ENCODE results near the gene DUS3L. TPM values are rescaled to one million over a fixed set of nuclear protein-coding genes. Genes with fewer than 3 reads are reported as not detected.
"Not testable (repeated sequence)": the region's sequence is repeated elsewhere in the genome, so short reads cannot be mapped to it uniquely, and the experiment has no call there.

Gene DUS3L
- polyA plus RNA-seq, 1 experiment = 7.8 TPM

- Histone ChIP-seq H3K4me3 (ENCODE audit: low read depth, low read length) (no peak overlapping the region), H3K27me3 (ENCODE audit: control insufficient read depth, insufficient read depth, low read length) (no peaks in the 10 kb centered on the region), H3K27ac (ENCODE audit: low read depth, low read length) (no peak overlapping the region), H3K9me3 (ENCODE audit: control insufficient read depth, insufficient read depth, low read length) (no peaks in the 10 kb centered on the region; the same call in 1 of the 2 replicates)
- TF ChIP-seq CTCF (IDR thresholded peaks at IDR 0.05; ENCODE audit: low read depth, low read length) = no peak
- ChIA-PET CTCF (interaction anchor here (0.9 to 1.7 kb wide), 3 partner anchors 10 to 21 kb away, joined by 3 to 13 read pairs (median 7); partner anchors contain the start of gene NRTN), POLR2A (interaction anchor here (1.0 kb wide), 1 partner anchor 45 kb away, joined by 3 read pairs; no protein-coding TSS in a partner anchor)
- no peak for DNase-seq (ENCODE audit: low read depth, low spot score)
Observed at GRCh38 chr19:5782945-5783919, 7.7 kb downstream of the DUS3L start.

GRCh38 chr19:5782322-5782721 lies 8.6 kb downstream of the DUS3L start:
- CTCF ChIA-PET = interaction anchor here (0.9 kb wide), 1 partner anchor 22 kb away, joined by 7 read pairs; the partner anchor contains the start of gene NRTN
- Histone ChIP-seq H3K27ac (ENCODE audit: low read depth, low read length) (no peak overlapping the region), H3K4me3 (ENCODE audit: low read depth, low read length) (no peak overlapping the region), H3K27me3 (ENCODE audit: control insufficient read depth, insufficient read depth, low read length) (no peaks in the 10 kb centered on the region), H3K9me3 (ENCODE audit: control insufficient read depth, insufficient read depth, low read length) (no peaks in the 10 kb centered on the region; the same call in 1 of the 2 replicates)
- DNase-seq (ENCODE audit: low read depth, low spot score) = no peak
- no peak for TF ChIP-seq CTCF (IDR thresholded peaks at IDR 0.05; ENCODE audit: low read depth, low read length)
- POLR2A ChIA-PET = no interaction called here

- CTCF ChIA-PET; H3K27ac ChIP-seq (ENCODE audit: low read depth, low read length); DNase-seq (ENCODE audit: low read depth, low spot score); H3K9me3 ChIP-seq (ENCODE audit: control insufficient read depth, insufficient read depth, low read length); H3K27me3 ChIP-seq (ENCODE audit: control insufficient read depth, insufficient read depth, low read length); H3K4me3 ChIP-seq (ENCODE audit: low read depth, low read length): not testable (repeated sequence)
- POLR2A ChIA-PET = interaction anchor here (0.6 kb wide), 1 partner anchor 20 kb away, joined by 5 read pairs; no protein-coding TSS in a partner anchor
Observed at GRCh38 chr19:5780916-5781315, 10.0 kb downstream of the DUS3L start.

- TF ChIP-seq CTCF (IDR thresholded peaks at IDR 0.05; ENCODE audit: low read depth, low read length) = no peak
- Histone ChIP-seq H3K27me3 (ENCODE audit: control insufficient read depth, insufficient read depth, low read length) (peaks cover 4% of the 10 kb centered on the region), H3K27ac (ENCODE audit: low read depth, low read length) (no peak overlapping the region), H3K4me3 (ENCODE audit: low read depth, low read length) (no peak overlapping the region), H3K9me3 (ENCODE audit: control insufficient read depth, insufficient read depth, low read length) (no peaks in the 10 kb centered on the region; the same call in 1 of the 2 replicates)
- ChIA-PET CTCF (interaction anchor here (1.9 kb wide), 1 partner anchor 26 kb away, joined by 5 read pairs; the partner anchor contains the start of gene NRTN), POLR2A (no interaction called here)
- no peak for DNase-seq (ENCODE audit: low read depth, low spot score)
Observed at GRCh38 chr19:5778402-5778801, 12.6 kb downstream of the DUS3L start.

GRCh38 chr19:5775668-5776309 lies 15.2 kb downstream of the DUS3L start:
- POLR2A ChIA-PET = no interaction called here
- CTCF ChIA-PET = interaction anchor here (0.6 to 2.2 kb wide), 2 partner anchors 27 to 28 kb away, joined by 4 to 10 read pairs; no protein-coding TSS in a partner anchor
- no peak for DNase-seq (ENCODE audit: low read depth, low spot score)
- Histone ChIP-seq H3K4me3 (ENCODE audit: low read depth, low read length) (no peak overlapping the region), H3K27ac (ENCODE audit: low read depth, low read length) (no peak overlapping the region), H3K9me3 (ENCODE audit: control insufficient read depth, insufficient read depth, low read length) (no peaks in the 10 kb centered on the region; the same call in 1 of the 2 replicates), H3K27me3 (ENCODE audit: control insufficient read depth, insufficient read depth, low read length) (peaks cover 4% of the 10 kb centered on the region)
- TF ChIP-seq CTCF (IDR thresholded peaks at IDR 0.05; ENCODE audit: low read depth, low read length) = no peak
